UCSD-AML1 (cell line): ENCODE data around the gene MYADML2.

ENCODE experiments used
- DNase-seq: peaks from one replicate; lab custom pipeline; 2025; ENCODE audit not compliant: unreplicated experiment; lab: John Stamatoyannopoulos, UW

The MYADML2 gene

GRCh38 chr17:81978524-81979298 is 31.7 kb upstream of the MYADML2 start:
- no peak for DNase-seq

- peak; percentile 93 for DNase-seq
Observed at GRCh38 chr17:81977211-81977808, 30.3 kb upstream of the MYADML2 start, which contains the start of gene ASPSCR1. Gene ASPSCR1, plus strand, starts transcription at chr17:81977629. Its CDS starts 18 bp downstream, at chr17:81977647.

- DNase-seq, result peak; percentile 49
Observed at GRCh38 chr17:81976332-81977210, 29.5 kb upstream of the MYADML2 start.

- DNase-seq, result no peak
Observed at GRCh38 chr17:81973432-81973831, 26.4 kb upstream of the MYADML2 start.

GRCh38 chr17:81968850-81969812 is 22.1 kb upstream of the MYADML2 start:
- no peak for DNase-seq

GRCh38 chr17:81968396-81968745 is 21.3 kb upstream of the MYADML2 start:
- no peak for DNase-seq

- no peak for DNase-seq
Observed at GRCh38 chr17:81967533-81968395, 20.7 kb upstream of the MYADML2 start.

GRCh38 chr17:81967244-81967532 is 20.2 kb upstream of the MYADML2 start:
- no peak for DNase-seq

GRCh38 chr17:81966343-81967243 is 19.6 kb upstream of the MYADML2 start:
- DNase-seq, result no peak

GRCh38 chr17:81964081-81964849 is 17.2 kb upstream of the MYADML2 start:
- no peak for DNase-seq

GRCh38 chr17:81962499-81963441 is 15.7 kb upstream of the MYADML2 start:
- no peak for DNase-seq

- DNase-seq, result no peak
Observed at GRCh38 chr17:81961521-81962498, 14.8 kb upstream of the MYADML2 start.

- DNase-seq, result no peak
Observed at GRCh38 chr17:81961087-81961511, 14.1 kb upstream of the MYADML2 start, which contains the start of gene NOTUM. Gene NOTUM, minus strand, starts transcription at chr17:81961187. Its CDS starts 278 bp downstream, at chr17:81960909.

GRCh38 chr17:81960130-81960958 is 13.3 kb upstream of the MYADML2 start:
- no peak for DNase-seq
